ENCODE results near the gene BIN2.
"Not testable (repeated sequence)": the region's sequence is repeated elsewhere in the genome, so short reads cannot be mapped to it uniquely, and the experiment has no call there.

The BIN2 gene

GRCh38 chr12:51270067-51270950 is 53.7 kb downstream of the BIN2 start, which contains the start of gene SMAGP:
TSS of gene SMAGP (minus strand) at chr12:51270415. CDS start at chr12:51269278, 1,137 bp downstream.
- TF ChIP-seq, protein P1, sequence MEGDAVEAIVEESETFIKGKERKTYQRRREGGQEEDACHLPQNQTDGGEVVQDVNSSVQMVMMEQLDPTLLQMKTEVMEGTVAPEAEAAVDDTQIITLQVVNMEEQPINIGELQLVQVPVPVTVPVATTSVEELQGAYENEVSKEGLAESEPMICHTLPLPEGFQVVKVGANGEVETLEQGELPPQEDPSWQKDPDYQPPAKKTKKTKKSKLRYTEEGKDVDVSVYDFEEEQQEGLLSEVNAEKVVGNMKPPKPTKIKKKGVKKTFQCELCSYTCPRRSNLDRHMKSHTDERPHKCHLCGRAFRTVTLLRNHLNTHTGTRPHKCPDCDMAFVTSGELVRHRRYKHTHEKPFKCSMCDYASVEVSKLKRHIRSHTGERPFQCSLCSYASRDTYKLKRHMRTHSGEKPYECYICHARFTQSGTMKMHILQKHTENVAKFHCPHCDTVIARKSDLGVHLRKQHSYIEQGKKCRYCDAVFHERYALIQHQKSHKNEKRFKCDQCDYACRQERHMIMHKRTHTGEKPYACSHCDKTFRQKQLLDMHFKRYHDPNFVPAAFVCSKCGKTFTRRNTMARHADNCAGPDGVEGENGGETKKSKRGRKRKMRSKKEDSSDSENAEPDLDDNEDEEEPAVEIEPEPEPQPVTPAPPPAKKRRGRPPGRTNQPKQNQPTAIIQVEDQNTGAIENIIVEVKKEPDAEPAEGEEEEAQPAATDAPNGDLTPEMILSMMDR (IDR thresholded peaks at IDR 0.05; ENCODE audit: insufficient read depth, low read depth, low read length, missing control alignments), result no peak
- peak; percentile 78 for DNase-seq (ENCODE audit: low read depth)
- H3K4me3 ChIP-seq (ENCODE audit: low read depth, low read length), result peak within 1 kb of the TSS; percentile 85

DNA sequence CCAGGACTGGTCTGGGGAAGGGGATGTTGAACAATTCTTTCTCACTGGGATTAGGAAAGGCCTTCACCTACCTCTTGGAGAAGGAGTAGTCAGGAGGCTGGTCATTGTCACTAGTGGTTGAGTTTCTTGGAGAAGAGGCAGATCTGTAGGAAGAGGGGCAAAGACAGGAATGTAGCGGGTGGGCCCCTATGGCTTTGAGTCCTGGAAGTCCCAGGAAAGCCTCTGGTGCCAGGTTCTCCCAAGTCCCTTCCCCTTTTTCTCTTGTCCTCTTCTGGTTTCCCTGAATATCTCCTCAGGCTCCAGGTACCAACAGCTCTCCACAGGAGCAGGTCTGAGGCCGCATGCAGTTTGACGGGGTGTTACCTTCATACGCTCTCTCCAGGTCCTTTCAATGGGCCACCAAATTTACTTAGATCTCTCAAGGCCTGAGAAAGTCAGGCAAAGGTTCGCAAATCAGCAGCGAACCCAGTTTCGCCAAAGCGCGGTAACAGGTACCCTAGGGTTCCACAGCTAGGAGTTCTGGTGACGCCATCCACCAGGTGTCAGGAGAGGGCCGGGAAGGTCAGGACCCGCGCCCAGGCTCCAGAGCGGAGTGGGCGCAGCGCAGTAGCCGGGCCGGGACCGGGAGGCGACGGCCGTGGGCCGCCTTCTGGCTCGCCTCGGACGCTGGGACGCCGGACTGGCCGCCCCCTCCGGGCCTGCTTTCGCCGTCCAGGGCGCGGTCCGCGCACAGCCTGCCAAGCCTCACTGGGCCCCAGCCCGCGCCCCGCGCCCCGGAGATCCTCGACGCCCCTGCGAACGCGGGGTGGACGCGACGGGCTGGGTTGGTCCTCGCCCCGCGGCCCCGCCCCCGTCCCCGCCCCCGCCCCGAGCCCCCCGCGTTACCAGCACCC is 54.6 kb downstream of the BIN2 start:
- DNase-seq (ENCODE audit: low read depth), result peak; percentile 44
- TF ChIP-seq, protein P1 (IDR thresholded peaks at IDR 0.05; ENCODE audit: insufficient read depth, low read depth, low read length, missing control alignments), result peak; percentile 28
- H3K4me3 ChIP-seq (ENCODE audit: low read depth, low read length), result no peak overlapping the region; the same call in 1 of the 2 replicates

DNA sequence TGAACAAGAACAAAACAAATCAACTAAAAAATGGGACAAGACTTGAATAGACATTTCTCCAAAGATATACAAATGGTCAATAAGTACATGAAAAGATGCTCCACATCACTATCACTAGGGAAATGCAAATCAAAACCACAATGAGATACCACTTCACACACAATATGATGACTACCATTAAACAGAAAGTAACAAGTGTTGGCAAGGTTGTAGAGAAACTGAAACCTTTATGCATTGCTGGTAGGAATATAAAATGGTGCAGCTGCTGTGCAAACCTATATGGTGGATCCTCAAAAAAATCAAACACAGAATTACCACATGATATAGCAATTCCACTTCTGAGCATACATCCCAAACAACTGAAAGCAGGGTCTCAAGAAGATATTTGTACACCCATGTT is 59.0 kb downstream of the BIN2 start:
- H3K4me3 ChIP-seq (ENCODE audit: low read depth, low read length), result no peak overlapping the region
- TF ChIP-seq, protein P1 (IDR thresholded peaks at IDR 0.05; ENCODE audit: insufficient read depth, low read depth, low read length, missing control alignments), result no peak
- peak; percentile 55 for DNase-seq (ENCODE audit: low read depth)

DNA sequence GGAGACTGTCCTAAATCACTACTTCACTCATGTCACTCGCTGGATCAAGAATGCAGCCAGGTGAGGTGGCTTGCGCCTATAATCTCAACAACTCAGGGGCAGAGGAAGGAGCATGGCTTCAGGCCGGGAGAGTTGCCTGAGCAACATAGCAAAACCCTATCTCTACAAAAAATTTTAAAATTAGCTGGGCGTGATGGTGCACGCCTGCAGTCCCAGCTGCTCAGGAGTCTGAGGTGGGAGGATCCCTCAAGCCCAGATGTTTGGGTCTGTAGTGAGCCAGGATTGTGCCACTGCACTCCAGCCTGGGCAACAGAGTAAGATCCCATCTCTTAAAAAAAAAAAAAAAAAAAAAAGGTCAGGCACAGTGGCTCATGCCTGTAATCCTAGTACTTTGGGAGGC is 59.7 kb downstream of the BIN2 start:
- no peak overlapping the region for H3K4me3 ChIP-seq (ENCODE audit: low read depth, low read length)
- TF ChIP-seq, protein P1 (IDR thresholded peaks at IDR 0.05; ENCODE audit: insufficient read depth, low read depth, low read length, missing control alignments), result no peak
- no peak for DNase-seq (ENCODE audit: low read depth)

- H3K4me3 ChIP-seq (ENCODE audit: low read depth, low read length), result no peak overlapping the region
- no peak for DNase-seq (ENCODE audit: low read depth)
- TF ChIP-seq, protein P1 (IDR thresholded peaks at IDR 0.05; ENCODE audit: insufficient read depth, low read depth, low read length, missing control alignments), result no peak
These were observed 60.6 kb downstream of the BIN2 start for GRCh38 chr12:51263341-51263740.

DNA sequence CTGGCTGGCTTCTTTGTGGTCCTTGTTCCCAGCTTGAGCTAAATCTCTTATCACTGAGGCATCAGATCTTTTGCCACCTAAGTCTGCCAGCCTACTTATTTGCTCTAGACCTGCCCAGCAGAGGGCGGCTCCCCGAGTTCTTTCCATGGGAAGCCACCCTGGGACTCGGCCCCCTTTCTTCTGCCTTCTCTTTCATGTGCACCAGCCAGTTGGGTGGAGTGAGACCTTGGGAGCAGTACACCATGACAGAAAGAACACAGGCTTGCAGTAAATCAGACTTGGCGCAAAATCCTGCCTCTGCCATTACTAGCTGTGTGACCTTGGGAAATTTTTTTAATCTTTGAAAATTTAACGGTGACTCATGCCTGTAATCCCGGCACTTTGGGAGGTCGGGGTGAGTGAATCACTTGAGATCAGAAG is 61.2 kb downstream of the BIN2 start:
- H3K4me3 ChIP-seq (ENCODE audit: low read depth, low read length), result no peak overlapping the region
- TF ChIP-seq, protein P1 (IDR thresholded peaks at IDR 0.05; ENCODE audit: insufficient read depth, low read depth, low read length, missing control alignments), result peak; percentile 12
- peak; percentile 34 for DNase-seq (ENCODE audit: low read depth)

GRCh38 chr12:51259600-51259999 is 64.4 kb downstream of the BIN2 start:
- not testable (repeated sequence) for DNase-seq (ENCODE audit: low read depth); H3K4me3 ChIP-seq (ENCODE audit: low read depth, low read length)

Measured in GM12865 (cell line).